ENCODE data around the gene HIRIP3.

The HIRIP3 gene

DNA sequence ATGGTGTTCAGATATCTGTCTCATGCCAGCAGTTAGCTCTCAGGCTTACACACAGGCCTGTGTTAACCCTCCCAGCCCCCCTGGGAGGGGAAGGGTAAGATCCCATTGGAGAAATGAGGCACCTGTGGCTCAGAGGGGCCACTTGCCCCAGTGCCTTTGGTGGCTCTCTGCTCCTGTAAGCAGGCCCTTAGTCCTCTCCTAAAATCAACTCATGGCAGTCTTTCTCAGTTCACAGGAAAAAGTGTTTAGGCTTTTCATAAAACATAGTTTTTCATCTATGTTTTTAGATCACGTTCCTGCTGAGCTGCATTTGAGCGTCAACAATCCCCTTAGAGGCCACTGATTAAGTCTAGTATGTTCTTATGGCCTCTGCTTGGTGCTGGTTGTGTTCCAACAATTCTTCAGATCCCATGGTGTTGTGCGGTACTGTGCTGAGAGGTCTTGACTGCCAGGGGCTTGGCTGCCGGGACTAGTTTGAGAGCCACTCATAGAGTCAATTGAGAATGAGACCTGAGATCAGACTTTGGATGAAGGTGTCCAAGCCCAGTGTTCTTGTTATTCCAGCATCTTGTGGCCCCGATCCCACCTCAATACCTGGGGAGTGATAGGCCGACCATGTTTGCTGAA is 11.2 kb downstream of the HIRIP3 start:
- DNase-seq: no peak

DNA sequence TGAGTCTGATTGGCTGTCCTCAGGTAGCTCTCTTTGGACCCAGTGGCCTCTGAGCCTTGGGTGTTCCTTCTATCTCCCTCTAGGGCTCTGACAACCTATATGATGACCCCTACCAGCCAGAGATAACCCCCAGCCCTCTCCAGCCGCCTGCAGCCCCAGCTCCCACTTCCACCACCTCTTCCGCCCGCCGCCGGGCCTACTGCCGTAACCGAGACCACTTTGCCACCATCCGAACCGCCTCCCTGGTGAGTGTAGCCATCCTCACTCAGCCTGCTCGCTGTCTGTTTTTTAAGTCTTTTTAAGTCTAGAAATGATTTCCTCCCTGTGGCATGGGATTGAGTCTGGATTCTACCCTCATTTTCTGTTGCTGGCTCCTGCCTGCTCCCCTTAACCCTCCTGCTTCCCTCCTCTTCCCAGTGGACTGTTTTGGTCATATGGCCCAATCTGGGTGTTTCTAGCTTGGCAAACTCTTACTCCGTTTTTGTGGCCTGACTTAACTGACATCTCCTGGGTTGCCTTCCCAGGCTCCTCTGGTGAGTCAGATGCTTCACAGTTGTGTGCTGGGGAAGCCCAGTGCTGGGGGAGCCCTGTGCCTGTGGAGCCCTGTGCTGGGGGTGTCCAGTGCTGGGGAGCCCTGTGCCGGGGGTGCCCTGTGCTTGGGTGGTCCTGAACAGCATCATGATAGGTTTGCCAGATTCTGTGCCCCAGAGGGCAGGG is 11.8 kb downstream of the HIRIP3 start:
- DNase-seq: no peak

DNA sequence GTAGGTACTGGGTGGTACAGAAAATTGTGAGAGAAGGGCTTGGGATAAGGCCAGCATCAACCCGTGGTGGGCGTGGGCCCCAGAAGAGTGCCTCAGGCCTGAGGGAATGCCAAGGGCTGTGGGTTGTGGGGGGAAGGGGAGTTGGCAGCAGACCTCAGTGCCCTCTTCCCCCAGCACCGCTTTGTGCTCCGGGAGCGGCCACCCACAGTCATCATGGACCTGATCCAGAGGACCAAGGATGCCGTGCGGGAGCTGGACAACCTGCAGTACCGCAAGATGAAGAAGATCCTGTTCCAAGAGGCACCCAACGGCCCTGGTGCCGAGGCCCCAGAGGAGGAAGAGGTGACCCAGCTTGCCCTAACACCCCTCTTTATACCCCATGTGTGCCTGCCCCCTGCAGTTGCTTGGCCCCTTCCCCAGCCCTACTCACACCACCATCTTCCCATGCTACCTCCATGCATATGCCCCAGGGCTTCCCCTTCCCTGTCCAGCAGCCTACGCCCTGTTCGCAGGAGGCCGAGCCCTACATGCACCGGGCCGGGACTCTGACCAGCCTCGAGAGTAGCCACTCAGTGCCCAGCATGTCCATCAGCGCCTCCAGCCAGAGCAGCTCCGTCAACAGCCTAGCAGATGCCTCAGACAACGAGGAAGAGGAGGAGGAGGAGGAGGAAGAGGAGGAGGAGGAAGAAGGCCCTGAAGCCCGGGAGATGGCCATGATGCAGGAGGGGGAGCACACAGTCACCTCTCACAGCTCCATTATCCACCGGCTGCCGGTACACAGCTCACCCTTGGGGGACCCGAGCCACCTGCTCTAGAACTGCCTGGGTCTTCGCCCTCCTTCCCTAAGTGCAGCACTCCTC is 12.6 kb downstream of the HIRIP3 start:
- no peak for DNase-seq

DNA sequence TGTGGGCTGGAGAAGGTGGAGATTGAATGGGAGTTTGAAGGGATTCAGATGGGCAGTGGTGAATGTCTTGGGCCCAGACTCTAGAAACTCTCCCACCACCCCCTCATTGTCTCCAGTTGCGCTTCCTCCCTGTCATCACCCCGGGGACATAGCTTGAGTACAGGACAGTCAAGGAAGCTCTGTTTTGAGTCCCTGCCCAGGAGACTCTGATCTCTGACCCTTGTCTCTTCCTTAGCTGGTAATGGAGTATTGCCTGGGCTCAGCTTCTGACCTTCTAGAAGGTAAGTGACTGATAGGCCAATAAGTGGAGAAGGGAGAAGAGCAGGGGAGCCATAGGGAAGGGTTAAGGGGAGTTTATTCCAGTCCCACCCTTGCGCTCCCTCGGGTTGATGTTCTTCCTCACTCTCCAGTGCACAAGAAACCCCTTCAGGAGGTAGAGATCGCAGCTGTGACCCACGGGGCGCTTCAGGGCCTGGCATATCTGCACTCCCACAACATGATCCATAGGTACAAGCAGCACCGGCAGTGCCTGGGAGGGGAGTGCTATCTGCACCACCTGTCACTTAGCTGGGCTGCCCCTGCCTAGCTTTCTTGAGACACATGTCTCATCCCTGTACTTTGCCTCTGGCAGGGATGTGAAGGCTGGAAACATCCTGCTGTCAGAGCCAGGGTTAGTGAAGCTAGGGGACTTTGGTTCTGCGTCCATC is 16.7 kb downstream of the HIRIP3 start:
- DNase-seq: no peak

DNA sequence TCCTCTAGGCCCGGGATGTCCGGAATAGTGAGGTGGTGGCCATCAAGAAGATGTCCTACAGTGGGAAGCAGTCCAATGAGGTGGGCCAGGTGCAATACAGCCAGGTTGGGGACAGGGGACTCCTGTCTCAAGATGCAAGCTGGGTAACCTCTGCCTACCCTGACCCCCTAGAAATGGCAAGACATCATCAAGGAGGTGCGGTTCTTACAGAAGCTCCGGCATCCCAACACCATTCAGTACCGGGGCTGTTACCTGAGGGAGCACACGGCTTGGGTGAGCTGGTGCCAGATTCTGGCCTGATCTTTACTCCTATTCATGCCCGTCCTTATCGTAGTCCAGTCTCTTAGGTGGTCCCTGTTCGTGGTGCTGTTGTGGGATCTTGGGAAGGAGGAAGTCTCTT is 17.3 kb downstream of the HIRIP3 start:
- no peak for DNase-seq

DNA sequence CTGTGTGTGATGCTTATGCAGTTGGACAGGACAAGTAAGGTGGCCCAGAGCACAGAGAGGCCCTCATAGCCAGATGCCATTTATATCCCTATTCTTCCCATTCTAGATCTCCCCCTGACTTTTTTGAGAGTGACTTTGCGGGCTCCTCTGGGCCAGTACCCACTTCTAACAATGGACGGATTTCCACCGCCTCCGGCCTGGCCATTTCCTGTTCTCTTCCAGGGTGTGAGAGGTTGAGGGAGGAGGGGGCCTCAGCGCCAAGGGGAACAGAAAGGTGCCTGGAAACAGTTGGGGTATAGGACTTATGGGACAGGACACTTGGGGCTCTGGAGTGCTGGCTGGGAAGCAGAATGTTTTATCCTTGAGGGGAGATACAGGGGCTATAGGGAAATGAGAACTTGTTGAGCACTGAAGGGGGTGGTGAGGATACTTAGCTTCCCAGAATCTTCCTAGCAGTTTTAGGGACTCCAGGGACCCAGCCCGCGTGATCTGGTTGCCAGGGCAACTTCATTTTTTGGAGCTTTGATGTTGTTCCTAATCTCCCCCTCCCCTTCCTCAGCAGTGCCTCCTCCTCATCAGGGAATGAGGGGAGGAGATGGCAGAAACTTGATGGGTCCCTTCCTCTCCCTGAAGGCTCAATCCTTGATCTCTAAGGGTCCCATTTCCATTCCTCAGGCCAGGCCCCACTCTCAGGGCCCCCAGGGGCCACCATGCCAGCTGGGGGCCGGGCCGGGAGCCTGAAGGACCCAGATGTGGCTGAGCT is 18.2 kb downstream of the HIRIP3 start:
- DNase-seq: no peak

DNA sequence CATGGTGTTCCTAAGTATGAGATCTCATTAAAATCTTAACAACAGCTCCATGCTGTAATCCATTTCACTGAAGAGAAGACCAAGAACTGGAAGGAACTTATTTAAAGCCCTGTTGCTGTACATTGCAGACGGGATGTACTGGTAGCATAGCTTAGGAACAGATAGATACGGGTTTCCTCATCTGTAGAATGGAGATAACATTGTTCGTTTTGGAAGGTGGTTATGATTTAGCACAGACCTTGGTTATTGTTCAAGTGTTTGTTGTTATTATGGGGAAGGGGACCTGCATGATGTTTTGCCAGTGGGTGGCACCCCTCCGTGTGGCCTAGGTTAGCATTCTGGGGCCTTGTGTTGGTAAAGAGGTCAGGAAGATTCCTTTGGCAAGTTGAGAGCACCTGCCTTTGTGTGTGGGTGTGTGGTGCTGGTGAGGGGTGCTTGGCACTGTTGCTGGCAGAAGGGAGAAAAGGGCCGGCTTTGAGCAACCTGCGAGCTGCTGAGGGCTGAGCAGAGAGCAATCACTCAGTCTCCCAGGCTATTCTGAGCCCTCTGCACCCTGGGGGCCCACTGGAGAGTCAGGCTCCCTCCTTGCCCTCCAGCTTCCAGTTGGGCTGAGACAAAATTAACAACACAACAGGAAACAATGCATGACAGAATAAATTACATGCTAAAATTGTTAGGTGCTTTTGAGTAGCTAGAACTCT is 19.5 kb downstream of the HIRIP3 start:
- no peak for DNase-seq

DNA sequence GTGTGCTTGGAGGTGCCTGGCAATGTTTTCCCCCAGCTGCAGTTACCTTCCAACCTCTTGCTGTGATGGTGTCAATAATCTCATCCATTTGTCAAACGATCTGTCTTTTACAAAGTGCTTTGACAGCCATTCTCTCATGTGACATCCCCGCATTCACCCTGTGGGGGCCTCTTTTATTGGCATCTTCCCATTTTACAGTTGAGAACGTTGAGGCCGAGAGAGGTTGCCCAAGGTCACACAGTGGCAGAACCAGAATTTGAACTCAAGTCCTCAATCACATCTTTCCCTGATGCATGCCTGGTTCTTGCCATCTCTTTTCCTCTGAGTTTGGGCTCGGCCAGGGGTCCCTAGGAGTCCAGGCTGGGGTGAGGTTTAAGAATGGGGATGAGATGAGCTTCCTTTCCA is 20.3 kb downstream of the HIRIP3 start:
- DNase-seq: no peak

DNA sequence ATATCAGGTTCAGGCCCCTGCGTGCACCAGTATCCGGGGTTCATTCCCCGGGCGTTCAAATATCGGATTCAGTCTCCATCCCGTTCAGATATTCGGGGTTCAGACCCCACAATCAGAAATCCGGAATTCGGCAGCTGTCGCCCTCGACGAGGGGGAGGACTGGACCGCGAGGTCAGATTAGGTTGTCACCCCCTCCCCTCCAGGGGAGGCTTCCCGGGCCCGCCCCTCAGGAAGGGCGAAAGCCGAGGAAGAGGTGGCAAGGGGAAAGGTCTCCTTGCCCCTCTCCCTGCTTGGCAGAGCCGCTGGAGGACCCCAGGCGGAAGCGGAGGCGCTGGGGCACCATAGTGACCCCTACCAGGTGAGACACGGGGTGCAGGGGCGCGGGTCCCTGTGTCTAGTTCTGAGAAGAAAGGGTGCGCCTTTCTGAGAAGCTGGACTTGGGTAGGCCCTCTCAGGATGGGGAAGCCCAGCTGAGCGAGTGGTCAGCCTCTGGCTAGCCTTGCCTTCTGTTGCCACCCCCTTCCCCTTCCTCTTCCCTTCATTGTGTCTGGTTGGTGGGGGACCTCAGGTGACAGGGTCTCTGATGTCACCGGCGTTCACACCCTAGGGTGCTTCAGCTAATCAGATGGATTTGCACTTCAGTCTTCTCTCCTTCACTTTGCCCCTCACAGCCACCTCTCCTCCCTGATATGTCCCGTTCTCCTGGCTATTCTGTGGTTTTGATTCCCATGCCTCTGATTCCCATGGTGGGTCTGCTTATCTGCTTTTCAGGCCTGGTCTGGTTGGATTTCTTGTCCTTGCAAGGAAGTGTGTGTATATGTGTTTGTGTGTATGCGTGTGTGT is 20.9 kb downstream of the HIRIP3 start:
- peak in 6 of 56 donors; percentile 8 to 40 (median 13) for DNase-seq

DNA sequence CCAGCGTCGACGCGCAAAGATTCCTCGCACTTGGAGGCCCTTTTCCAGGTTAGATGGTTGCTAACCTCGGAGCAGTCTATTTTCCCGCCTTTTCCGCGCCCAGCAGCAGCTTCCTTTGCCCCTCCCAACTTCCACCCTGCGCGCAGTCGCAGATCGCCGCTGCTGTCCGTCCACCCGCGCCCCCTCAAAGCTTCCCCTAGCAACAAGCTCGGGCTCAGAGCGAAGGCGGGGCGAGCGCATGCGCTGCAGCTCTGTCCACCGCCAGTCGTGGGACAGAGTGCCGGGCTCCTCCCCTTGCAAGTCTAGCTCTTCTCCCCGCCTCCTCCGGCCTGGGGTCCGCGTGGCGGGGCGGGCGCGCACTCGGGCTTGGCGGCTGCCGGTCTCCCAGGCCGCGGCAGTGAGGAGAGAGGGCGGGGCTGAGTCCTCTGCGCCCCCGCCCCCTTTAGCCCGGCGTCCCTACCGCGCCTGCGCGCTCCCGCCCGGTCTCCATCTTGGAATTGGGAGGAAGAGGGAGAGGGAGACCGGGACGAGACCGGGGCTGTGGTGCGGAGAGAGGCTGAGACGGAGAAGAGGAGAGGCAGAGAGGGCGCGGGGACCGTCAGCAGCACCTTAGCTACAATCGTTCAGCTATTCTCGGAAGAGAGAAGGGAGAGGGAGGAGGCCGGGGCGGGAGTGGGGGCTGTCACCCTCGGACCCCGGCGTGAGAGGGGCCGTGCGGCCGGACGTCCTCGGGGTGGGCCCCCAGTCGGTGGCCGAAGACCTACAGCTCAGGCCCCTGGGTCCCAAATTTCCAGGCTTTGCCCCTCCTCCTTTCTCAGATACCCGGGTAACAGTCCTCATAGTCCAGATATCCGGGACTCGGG is 21.8 kb downstream of the HIRIP3 start, which contains the start of gene TAOK2:
Gene TAOK2 (plus strand): TSS at position 485 of the 863 bp plus-strand sequence. CDS start 3,905 bp downstream, outside the sequence.
- DNase-seq: peak; percentile 93 to 100 (median 98)

DNA sequence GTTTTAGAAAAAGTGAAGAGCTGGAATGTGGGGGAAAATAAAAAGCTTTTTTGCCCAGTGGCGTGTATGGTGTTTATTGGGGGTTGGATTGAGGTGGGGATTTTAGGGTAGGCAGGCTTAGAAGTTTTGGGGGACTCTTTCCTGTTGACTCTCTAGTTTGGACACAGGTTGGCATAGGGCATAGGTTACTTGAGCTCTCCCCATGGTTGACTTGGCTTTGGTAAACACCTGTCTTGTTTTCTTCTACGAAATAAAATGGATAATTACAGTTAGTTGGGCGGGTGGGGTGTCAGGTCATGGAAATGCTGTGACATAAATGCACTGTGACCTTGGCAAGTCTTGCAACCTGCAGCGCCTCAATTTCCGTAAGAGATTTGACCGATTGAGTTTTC is 22.4 kb downstream of the HIRIP3 start:
- no peak for DNase-seq

DNA sequence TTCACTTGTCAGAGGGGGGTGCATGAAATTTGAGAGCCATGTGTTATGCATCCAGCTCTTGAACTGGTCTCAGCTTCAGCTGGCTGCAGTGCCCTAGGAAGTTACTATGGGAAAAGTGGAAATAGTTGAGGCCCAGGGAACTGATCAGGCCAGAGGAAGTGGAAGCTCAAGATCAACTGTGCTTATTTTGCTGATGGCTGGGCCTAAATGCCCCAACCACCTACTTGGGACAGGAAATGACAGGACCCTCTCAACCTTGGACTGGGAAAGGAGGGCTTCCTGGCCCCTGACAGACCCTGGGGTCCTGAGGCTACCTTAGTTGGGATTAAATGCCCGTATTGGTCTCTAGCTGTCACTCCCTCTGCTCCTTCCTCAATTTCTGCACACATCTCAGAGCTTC is 22.9 kb downstream of the HIRIP3 start:
- no peak for DNase-seq

DNA sequence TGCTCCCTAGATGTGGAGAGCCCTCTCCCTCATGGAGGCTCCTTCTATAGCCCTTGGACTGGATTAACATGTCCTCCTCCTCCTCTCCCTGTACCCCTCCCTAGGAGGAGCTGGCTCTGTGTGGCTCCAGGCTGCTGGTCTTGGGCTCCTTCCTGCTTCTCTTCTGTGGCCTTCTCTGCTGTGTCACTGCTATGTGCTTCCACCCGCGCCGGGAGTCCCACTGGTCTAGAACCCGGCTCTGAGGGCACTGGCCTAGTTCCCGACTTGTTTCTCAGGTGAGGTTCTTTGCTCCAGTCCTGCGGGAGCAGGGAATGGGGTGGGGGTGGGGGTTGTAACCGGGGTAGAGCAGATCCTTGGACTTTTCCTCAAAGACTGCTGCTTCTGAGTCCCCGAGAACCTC is 24.1 kb downstream of the HIRIP3 start:
- no peak for DNase-seq

DNA sequence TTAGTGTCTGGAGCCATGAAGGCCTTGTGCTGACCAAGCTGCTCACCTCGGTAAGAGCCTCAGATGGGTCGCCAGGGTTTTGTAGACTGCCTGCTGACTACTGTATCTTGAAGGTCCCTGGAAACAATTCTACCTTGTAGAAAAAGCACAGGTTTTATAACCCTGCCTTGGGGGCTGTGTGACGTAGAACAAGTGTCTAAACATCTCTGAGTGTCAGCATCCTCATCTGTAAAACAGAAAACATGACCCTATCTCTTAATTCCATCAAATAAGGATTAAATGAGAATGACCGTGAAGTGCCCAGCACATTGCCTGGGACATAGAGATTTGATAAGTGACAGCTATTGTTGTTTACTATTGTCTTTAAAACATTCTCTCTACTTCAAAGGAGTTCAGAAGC is 27.2 kb downstream of the HIRIP3 start:
- DNase-seq: no peak

DNA sequence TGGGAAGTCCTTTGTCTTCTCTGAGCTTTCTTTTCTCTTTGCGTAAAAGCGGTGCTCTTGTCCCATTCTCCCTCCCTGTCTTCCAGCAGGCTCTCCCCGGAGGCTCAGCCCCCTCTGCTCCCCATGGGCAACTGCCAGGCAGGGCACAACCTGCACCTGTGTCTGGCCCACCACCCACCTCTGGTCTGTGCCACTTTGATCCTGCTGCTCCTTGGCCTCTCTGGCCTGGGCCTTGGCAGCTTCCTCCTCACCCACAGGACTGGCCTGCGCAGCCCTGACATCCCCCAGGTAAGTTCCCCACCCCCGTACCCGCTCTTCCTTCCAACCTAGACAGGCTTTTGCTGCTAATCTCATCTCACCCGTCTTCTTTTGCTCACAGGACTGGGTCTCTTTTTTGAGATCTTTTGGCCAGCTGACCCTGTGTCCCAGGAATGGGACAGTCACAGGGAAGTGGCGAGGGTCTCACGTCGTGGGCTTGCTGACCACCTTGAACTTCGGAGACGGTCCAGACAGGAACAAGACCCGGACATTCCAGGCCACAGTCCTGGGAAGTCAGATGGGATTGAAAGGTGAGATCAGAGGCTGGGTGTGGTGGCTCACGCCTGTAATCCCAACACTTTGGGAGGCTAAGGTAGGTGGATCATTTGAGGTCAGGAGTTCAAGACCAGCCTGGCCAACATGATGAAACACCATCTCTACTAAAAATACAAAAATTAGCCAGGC is 32.2 kb downstream of the HIRIP3 start:
- DNase-seq: peak in 1 of 56 donors; percentile 7

DNA sequence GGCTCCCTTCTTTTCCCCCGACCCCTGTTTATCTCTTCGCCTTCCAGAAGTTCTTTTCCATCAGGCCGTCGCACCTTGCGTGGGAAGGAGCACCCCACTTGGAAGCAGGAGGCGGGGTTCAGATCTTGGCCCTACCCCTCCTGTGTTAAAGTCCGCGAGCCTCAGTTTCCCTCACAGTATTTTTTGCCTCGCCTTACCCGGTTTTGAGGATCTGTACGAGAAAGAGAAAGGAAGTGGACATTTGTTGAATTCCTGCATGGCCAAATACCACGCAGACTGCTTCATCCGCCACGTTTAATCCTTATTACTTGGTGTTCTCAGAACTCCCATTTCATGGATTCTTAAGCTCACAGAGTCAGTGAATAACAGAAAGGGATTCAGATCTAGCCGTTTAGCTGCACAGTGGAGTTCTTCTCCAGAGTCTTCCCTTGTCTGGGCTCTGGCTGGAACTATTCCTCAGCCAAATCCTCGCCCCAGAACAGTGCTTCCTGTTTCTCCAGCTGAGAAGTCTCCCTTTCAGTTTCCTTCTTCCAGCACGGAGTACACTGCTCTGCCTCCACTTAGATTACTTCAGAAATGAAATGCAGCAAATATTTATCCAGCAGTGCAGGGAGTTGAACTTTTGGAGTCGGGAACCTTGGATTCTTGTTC is 32.9 kb downstream of the HIRIP3 start:
- peak in 3 of 56 donors; percentile 36 to 62 (median 57) for DNase-seq

Data from amygdala (tissue), 56 donors.